BE2C (cell line): ENCODE measurements around the gene PAX2.

Experiments used
- DNase-seq: peaks from one replicate; pipeline ENCODE4 v3.0.0-alpha.2; 2020
- H3K27me3 ChIP-seq: fragments of 250-450 bp; sonication (Bioruptor Pico); 2 replicates; pipeline ENCODE4 v1.5.1; 2020; ENCODE audit warnings: mild to moderate bottlenecking
- H3K36me3 ChIP-seq: fragments of 250-450 bp; sonication (Bioruptor Pico); 2 replicates; pipeline ENCODE4 v1.5.1; 2020; ENCODE audit warnings: mild to moderate bottlenecking
- H3K4me1 ChIP-seq: fragments of 250-450 bp; sonication (Bioruptor Pico); 2 replicates; pipeline ENCODE4 v1.5.1; 2020
- H3K4me3 ChIP-seq: 2 replicates; pipeline ENCODE4 v1.5.1; 2011; ENCODE audit warnings: low read depth, low read length
- H3K9me3 ChIP-seq: fragments of 250-450 bp; sonication (Bioruptor Pico); 2 replicates; pipeline ENCODE4 v1.5.1; 2020
- CTCF ChIP-seq: IDR thresholded peaks from 2 replicates; pipeline ENCODE4 v1.5.1; 2012; ENCODE audit warnings: mild to moderate bottlenecking, low read depth, low read length

PAX2 gene

GRCh38 chr10:100830728-100831111 lies 85.3 kb downstream of the PAX2 start:
- no peak for DNase-seq
- no peaks in the 10 kb centered on the region for H3K4me1 ChIP-seq
- H3K9me3 ChIP-seq, result no peaks in the 10 kb centered on the region
- no peak overlapping the region for H3K4me3 ChIP-seq
- H3K36me3 ChIP-seq, result no peaks in the 10 kb centered on the region
- TF ChIP-seq CTCF, result no peak
- peaks cover 73% of the 10 kb centered on the region for H3K27me3 ChIP-seq

GRCh38 chr10:100831742-100832141 lies 86.4 kb downstream of the PAX2 start:
- Histone ChIP-seq H3K4me1 (no peaks in the 10 kb centered on the region), H3K9me3 (no peaks in the 10 kb centered on the region), H3K4me3 (no peak overlapping the region), H3K27me3 (peaks cover 62% of the 10 kb centered on the region), H3K36me3 (no peaks in the 10 kb centered on the region)
- DNase-seq, result no peak
- no peak for TF ChIP-seq CTCF

- Histone ChIP-seq H3K4me3 (no peak overlapping the region), H3K4me1 (no peaks in the 10 kb centered on the region)
- no peak for TF ChIP-seq CTCF
Observed at GRCh38 chr10:100835810-100836209, 90.4 kb downstream of the PAX2 start.

GRCh38 chr10:100836891-100837290 lies 91.5 kb downstream of the PAX2 start:
- Histone ChIP-seq H3K9me3 (no peaks in the 10 kb centered on the region), H3K36me3 (no peaks in the 10 kb centered on the region), H3K4me3 (no peak overlapping the region), H3K27me3 (peaks cover 20% of the 10 kb centered on the region), H3K4me1 (no peaks in the 10 kb centered on the region)
- DNase-seq, result no peak
- no peak for TF ChIP-seq CTCF

More at GRCh38 chr10:100835810-100836209, 90.4 kb downstream of the PAX2 start:
- Histone ChIP-seq H3K36me3 (no peaks in the 10 kb centered on the region), H3K9me3 (no peaks in the 10 kb centered on the region), H3K27me3 (peaks cover 28% of the 10 kb centered on the region)
- DNase-seq, result no peak

GRCh38 chr10:100837300-100837699 lies 91.9 kb downstream of the PAX2 start:
- peaks cover 16% of the 10 kb centered on the region for H3K27me3 ChIP-seq
- no peaks in the 10 kb centered on the region for H3K36me3 ChIP-seq
- no peaks in the 10 kb centered on the region for H3K9me3 ChIP-seq
- no peak overlapping the region for H3K4me3 ChIP-seq
- no peaks in the 10 kb centered on the region for H3K4me1 ChIP-seq
- DNase-seq, result no peak
- TF ChIP-seq CTCF, result no peak

GRCh38 chr10:100838986-100839385 lies 93.6 kb downstream of the PAX2 start:
- no peak for DNase-seq
- Histone ChIP-seq H3K9me3 (no peaks in the 10 kb centered on the region), H3K36me3 (no peaks in the 10 kb centered on the region), H3K4me1 (no peaks in the 10 kb centered on the region), H3K27me3 (peaks cover 12% of the 10 kb centered on the region), H3K4me3 (no peak overlapping the region)
- no peak for TF ChIP-seq CTCF
